Activated T-cell treated with anti-CD3 and anti-CD28 coated beads, Interleukin-2, amount 50 U/mL, for 48 hours (primary cell): ENCODE measurements around the gene TKT.
A peak's percentile ranks its signal among the peaks of the same experiment; 100 is the strongest.

ENCODE experiments used
- DNase-seq, 2 experiments: peaks; one replicate each; pipeline ENCODE4 v3.0.0-alpha.2; 2020

TKT gene

DNA sequence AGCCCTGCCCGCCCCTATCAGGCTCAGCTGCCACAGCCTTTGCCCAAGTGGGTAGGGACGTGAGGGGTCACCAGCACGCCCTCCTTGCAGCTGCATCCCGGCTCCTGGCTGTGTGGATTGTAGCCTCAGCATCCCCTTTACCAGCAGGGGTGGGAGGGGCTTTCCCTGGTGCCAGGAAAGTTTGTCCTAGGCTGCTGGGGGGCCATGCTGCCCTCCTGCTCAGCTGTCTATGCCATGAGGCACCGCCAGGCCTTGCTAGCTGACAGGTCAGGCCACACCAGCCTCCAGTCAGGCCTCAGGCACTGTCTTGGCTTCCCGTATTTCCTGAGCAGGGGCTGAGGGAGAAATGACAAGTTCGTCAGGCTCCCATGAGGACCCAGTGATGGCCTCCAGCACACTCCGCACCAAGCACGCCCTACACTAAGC is 32.3 kb downstream of the TKT start:
- DNase-seq, result no peak

DNA sequence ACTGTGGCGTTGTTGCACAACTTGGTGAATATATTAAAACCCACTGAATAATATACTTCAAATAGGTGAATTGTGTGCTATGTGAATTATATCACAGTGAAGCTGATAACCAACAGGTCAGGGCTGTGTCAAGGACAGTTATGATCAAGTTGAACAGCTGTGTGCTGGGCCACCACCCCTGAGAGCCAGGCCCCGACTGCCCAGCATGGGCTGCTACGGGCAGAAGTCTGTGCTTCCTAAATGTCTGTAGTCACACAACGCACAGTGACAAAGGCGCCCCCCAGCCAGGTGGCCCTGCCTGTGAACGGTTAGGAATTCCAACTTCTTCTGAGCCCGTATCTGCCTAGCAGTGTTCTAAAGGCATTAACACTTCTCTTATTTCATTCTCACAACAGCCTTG is 32.8 kb downstream of the TKT start:
- DNase-seq, result no peak

DNA sequence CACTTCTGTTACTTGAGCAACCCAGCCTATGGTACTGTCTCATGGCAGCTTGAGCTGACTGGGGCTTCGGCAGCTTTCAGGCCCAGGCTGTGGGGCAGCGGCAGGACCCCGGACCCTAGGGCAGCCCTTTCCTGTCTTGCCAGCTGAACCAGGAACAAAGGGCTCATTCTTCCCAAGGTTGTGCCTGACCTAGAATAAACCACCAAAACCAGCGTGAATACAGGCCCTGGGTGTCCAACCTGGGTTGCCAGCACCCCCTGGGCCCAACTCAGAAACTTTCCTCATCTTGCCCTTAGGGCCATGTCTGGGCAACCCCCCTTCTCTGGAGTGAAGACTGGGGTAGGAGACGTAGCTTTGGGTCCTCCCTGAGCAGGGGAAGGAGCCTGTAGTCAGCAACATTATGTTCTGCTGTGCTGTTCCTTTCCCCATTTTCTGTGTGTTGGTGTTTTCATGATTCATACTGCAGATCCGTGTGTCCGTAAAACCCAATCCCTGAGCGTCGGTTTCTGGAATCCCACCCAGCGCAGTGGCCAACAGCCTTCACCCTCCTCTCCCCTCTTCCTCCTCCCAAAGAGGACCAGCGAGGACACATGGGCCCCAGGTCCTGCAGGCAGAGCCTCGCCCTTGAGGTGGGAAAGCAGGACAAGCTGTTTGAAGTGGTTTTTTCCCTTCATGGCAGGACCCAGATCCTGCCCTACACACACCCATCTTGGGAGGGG is 33.5 kb downstream of the TKT start:
- no peak for DNase-seq

DNA sequence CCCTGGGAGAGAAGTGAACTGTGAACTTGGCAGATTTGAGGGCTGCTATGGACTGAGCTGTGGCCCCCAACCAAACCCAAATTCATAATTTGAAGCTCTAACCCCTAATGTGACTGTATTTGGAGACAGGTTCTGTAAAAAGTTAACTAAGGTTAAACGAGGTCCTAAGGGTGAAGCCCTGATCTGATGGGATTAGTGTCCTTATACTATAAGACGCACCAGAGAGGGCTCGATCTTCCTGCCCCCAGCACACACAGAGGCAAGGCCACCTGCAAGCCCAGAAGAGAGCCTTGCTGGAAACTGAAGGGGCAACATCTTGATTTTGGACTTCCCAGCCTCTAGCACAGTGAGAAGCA is 34.0 kb downstream of the TKT start:
- no peak for DNase-seq

DNA sequence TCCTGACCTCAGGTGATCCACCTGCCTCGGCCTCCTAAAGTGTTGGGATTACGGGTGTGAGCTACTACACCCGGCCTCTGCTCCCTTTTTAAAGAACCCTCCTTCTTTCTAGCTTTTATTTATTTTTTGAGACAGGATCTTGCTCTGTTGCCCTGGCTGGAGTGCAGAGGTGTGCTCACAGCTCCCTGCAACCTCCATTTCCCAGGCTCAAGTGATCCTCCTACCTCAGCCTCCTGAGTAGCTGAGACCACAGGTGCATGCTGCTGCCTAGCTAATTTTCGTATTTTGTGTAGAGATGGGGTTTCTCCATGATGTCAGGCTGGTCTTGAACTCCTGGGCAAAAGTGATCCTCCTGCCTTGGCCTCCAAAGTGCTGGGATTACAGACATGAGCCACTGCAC is 34.5 kb downstream of the TKT start:
- no peak for DNase-seq

DNA sequence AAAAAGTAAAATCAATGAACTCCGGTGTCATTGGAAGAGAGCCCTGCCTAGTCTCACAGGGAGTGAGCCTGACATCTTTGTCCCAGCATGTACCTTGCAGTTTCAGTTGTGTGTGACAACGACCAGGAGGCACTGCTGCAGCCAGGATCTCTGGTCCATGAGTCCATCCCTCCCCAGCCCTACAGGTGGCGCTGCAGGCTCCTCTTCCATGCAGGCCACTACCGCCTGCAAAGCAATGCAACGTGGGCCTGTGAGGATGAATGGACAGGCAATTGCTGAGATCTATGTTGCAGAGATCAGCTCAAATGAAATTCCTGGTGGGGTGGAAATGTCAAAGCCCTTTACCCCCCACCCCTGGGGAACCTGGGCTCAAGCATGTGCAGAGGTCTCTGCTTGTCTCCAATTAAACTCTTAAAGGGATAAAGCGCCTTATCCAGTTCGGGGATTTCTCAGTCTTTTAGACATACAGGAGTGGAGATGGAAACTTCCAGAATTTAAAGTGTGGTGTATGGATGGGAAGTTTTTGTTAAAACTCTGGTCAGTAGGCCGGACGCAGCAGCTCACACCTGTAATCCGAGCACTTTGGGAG is 35.8 kb downstream of the TKT start:
- peak; percentile 88 to 91 for DNase-seq

DNA sequence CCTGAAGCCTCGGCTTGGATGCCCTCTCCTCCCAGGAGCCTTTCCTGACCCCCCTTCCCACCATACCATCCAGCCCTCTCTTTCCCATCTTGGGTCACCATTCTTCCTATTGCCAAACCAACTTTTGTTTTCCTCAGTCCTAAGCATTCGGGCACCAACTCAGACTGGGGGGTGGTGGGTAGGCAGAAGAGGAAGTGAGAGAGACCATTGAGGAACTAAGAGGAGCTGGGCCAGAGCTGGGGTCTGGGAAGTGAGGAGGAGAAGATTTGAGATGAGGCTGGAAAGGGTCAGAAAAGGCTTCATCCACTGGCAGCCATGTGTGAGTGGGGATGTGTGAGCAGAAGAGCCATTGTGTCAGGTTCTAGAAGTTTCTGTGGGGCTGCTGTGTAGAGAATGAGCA is 37.7 kb downstream of the TKT start:
- no peak for DNase-seq

DNA sequence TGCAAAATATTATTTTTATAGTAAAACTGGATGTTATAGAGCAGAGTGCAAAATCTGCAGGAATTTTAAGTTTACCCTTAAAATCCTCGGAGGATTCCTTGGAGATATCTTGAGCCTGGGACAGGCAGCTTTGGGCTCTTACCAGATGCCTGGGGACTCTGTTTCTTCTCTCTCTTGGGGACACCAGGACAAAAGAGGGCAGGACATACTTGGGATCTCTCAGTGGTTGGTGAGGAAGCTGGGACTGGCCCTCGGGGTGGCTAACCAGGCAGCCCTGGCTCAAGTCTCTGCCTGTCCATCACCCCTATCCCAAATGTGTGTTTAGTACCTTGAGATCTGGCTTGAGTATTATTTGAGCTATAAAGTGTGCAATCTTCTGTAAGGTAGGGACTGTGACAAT is 38.6 kb downstream of the TKT start:
- no peak for DNase-seq

DNA sequence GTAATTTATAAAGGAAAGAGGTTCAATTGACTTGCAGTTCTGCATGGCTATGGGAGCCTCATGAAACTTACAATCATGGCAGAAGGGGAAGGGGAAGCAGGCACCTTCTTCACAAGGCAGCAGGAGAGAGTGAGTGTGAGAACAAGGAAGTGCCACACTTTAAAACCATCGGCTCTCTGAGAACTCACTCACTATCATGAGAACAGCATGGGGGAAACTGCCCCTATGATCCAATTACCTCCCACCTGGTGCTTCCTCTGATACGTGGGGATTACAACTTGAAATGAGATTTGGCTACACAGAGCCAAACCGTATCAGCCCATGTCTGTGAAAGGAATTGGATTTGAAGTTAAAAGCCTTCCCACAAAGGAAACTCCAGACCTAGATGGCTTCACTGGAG is 39.1 kb downstream of the TKT start:
- no peak for DNase-seq

DNA sequence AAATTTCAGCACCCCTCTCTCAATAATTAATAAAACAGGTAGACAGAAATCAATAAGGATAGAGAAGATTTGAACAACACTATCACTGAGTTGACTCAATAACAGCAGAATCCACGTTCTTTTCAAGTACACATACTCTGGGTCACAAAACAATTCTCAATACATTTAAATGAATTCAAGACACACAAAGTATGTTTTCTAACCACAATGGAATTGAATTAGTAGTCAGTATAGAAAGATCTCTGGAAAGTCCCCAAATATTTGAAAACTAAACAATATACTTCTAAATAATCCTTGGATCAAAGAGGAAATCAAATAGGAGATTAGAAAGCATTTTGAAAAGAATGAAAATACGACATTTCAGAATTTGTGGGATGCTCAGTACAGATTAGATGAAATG is 40.0 kb downstream of the TKT start:
- DNase-seq, result no peak

DNA sequence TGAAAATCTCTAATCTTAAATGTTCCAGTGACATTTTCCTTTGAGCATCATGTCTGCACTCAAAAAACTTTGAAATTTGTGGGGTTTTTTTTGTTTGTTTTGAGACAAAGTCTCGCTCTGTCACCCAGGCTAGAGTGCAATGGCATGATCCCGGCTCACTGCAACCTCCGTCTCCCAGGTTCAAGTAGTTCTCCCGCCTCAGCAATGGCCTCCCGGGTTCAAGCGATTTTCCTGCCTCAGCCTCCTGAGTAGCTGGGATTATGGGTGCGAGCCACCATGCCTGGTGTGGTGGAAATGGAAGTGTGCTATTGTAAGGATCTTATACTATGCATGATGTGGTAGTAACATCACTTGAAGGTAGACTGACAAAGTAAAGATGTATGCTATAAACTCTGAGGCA is 42.5 kb downstream of the TKT start:
- DNase-seq, result no peak

DNA sequence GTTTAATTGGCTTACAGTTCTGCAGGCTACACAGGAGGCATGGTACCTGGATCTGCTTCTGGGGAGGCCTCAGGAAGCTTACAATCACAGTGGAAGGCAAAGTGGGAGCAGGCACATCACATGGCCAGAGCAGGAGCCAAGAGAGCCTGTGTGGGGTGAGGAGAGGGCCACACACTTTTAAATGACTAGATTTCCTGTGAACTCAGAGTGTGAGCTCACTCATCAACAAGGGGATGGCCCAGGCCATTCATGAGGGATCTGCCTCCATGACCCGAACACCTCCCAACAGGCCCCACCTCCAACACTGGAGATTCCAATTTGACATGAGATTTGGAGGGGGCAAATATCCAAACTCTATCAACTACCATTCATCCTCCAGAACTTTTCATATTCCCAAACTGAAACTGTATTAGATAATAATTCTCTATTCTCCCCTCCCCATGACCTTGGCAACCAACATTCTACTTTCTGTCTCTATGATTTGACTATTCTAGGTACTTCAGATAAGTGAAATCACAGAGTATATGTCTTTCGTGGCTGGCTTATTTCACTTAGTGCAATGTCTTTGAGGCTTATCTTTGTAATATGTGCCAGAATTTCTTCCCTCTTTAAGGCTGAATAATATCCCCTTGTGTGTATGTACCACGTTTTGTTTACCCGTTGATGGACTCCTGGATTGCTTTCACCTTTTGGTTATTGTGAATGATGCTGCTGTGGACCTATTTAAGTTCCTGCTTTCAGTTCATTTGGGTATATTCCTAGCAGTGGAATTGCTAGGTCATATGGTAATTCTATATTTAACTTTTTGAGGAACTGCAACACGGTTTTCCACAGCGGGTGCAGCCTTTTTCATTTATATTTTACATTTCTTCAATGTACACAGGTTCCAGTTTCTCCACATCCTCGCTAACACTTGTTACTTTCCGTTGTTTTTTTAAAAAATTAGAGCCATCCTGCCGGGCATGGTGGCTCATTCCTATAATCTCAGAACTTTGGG is 43.8 kb downstream of the TKT start:
- DNase-seq, result no peak

DNA sequence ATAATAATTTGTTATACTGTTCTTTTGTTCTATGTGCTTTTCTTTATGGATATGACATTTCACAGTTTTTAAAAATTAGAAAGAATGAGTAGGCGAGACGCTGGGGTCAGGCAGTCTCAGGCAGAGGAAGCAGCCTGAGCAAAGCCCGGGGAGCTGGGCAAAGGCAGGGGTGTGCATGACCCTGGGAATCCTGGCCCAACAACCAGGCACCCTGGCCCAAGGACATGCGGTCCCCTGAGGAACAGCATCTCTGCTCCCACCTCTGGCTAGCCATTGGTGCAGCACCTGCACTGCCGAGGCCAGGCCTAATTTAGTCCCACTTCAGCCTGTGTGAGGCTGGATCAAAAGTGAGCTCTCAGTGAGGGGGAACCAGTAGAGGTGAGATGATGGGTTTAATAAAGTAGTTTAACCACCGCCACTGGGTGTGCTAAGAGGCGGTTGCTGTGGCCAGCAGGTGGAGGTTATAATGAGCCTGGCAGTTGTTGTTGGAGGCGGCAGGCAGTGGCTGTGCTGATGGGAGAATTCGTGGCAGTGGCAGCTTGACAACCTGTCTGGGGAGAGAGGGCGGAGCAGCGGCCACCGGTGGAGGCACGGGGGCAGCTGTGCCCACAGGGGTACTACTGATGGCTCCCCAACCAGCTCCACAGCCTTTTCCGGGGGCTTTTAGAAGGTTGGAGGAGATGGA is 53.3 kb downstream of the TKT start:
- DNase-seq, result no peak

DNA sequence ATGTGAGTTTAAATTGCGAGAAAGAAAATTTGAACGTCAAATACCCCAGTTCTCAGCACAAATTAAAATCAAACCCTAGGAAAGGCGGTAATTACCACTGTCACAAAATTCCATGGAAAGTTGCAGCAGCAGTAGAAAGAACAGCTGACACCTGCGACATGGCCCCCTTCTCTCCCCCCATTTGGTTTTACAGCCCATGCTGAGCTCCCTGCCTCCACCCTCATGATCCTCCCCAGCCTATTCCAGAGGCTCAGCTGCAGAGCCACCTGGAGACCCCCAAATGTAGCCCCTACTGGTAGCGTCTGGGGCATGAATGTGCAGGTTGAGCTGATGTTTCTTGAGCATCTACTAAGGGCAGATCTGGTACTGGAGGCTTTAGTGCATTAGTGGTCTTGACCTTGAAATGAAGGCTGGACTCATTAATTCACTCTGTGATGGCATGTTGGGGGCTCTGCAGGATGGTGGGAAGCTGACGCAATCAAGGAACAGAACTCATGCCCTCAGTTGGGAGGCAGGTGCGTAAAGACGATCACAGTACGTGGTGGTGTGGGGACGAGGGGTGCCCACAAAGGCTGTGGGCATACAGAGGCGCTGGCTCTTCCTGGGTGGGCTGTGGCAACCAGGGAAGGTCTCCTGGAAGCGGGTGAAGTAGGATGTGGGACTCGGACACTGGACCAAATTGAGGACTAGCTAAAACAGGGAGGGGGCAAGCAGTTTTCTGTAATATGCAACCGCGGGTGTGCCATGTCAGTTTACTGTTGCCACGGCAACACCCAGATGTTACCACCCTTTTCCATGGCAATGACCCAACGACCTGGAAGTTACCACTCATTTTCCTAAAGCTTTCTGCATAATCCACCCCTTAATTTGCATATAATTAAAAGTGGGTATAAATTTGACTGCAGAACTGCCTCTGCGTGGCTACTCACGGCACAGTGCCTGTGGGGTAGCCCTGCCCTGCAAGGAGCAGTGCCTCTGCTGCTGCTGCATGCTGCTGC is 55.0 kb downstream of the TKT start:
- no peak for DNase-seq

DNA sequence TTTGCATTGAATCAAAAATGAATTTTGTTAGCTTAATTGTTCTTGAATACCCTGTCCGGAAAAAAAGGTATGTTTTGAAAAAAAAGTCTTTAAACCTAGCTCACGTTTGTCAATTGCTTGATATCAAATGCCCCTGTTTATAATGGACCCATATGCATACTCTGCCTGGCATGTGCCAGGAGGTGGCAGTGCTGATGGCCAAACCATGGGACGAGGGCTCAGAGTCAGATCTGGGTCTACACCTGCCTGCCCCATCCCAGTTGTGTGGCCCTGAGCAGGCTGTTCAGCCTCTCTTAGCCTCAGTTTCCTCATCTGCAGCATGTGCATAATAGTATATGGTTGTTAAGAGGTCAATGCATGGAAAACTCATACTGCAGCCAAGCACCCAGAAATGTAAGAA is 56.0 kb downstream of the TKT start:
- no peak for DNase-seq

DNA sequence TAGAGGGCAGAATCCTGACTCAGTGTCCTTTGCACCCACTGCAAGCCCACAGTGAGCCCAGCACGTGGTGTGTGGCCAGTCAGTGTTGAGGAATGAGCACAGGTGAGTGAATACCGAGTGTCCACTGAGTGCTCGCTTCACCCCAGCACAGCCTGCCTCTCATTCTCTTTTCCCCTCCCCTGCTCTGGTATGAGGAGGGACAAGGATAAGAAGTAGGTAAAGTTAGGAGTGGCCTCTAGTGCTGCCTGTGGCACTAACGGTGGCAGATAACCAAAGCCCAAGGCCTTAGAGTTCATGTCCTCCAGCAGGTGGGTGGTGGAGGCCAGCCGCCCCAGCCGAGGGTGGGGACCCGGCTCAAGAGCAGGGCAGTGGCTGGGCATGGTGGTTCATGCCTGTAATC is 56.8 kb downstream of the TKT start:
- no peak for DNase-seq

DNA sequence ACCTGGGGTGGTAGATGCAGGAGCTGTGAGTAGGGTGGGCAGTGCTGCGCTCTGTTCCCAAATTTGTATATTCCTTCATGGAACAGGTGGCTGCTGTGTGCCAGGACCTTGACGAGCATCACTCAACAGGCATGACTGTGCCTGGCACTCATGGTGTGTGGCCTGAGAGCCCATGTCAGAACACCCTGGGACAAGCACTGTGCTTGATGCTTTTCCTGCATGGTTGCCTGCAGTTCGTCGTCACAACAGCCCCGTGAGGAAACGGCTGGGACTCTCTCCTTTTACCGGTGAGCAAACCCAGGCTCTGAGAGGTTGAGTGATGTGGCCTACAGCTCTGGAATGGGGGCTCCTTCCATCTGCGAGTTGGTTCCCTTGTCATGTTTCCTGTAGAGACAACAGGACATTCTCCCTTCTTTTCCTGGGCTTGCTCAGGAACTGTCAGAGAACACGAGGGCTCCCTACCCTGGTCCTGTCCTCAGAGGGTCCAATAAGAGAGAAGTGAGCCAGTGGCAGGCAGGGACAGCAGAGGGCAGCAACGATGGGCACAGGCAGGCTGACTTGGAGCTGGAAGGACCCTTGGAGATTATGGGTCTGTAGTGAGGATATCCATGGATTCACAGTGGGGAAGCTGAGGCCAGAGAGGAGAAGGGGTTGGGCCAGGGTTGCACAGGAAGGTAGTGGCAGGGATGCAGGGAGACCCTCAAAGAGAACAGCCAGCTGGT is 57.4 kb downstream of the TKT start:
- no peak for DNase-seq

DNA sequence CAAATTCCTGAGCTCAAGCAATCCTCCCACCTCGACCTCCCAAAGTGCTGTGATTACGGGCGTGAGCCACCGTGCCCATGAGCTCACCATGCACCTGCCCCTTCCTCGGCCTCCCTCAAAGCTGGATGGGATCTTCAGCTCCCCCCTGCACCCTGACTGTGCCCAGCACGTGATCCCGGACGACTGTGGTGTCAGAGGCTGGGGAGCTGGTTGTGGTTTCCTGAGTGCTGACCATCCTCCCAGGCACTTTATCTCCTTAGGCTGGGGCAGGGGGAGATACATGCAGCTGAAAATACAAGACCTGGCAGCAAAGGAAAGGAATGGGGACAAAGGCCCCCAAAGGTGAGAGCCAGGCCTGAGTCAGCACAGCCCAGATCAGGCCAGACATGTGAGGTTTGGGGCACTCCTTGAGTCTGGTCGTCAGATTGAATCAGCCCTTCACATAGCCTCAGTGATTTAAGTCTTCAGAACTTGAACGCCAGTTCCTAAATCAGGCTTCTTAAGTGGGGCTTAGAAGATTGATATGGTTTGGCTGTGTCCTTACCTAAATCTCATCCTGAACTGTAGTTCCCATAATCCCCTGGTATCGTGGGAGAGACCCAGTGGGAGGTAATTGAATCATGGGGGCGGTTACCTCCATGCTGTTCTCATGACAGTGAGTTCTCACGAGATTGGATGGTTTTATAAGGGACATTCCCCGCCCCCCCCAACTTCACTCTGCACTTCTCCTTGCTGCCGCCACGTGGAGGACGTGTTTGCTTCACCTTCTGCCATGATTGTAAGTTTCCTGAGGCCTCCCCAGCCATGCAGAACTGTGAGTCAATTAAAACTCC is 59.0 kb downstream of the TKT start:
- peak; percentile 65 to 74 for DNase-seq

DNA sequence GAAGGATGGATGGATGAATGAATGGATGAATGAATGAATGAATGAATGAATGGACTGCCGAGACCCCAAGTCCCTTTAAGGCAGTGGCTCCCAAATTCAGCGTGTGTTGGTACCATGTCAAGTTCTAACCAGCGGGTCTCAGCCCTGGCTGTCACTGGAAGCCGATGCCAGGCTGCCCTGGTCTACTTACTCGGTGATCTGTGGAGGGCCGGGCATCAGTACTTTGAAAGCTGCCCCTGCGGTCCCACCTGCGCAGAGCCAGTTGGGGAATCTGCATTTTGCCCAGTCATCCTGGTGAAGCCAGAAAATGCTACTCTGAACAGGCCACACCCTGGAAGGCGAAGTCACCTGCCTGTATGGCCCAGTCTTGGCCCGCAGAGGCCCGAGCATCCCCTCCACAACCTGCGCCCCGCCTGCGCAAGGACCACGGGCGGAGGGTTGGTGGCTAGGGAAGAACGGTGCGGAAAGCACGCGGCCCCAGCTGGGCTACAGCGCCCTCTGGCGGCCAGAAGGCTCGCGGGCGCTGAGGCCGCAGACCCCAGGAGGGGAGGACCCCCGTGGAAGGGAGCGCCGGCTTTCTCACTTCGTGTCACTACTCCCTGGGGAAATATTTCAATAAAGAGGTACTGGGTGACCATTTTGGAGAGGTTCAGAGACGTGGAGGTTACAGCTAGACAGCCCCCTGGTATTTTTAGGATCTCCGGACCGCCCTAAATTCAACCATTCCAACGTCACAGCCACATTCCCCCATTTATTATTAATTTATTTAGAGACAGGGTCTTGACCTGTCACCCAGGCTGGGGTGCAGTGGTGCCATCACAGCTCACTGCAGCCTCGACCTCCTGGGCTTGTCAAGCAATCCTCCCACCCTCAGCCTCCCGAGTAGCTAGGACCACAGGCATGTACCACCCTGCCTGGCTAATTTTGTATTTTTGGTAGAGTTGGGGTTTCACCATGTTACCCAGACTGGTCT is 59.9 kb downstream of the TKT start:
- peak; percentile 78 to 79 for DNase-seq
